B cell (primary cell): ENCODE results near the gene ADAMTS19. TPM values are rescaled to one million over a fixed set of nuclear protein-coding genes. Genes with fewer than 3 reads are reported as not detected.

Source experiments
- ATAC-seq: fragments of 200-7000 bp; cut with Tn5 transposase; one replicate; pipeline ENCODE4 v1.10.0; 2021; ENCODE audit warnings: low read depth, mild to moderate bottlenecking, moderate number of reproducible peaks, moderate library complexity
- CTCF ChIA-PET: fragments of 350-600 bp; sonication (Branson Sonifier 250); formaldehyde crosslinking; loops from one replicate; lab custom pipeline; 2021; ENCODE audit warnings: antibody characterized with exemption, inconsistent platforms; lab: Charles Lee
- POLR2A ChIA-PET: fragments of 350-600 bp; sonication (Branson Sonifier 250); formaldehyde crosslinking; loops from one replicate; lab custom pipeline; 2021; ENCODE audit warnings: antibody characterized with exemption; lab: Charles Lee
- DNase-seq: peaks from one replicate; pipeline ENCODE4 v3.0.0; 2013
- H2AFZ ChIP-seq: 2 replicates; pipeline ENCODE4 v1.6.1; 2012; ENCODE audit warnings: mild to moderate bottlenecking, low read depth, low read length; ENCODE audit not compliant: insufficient read depth, poor library complexity, severe bottlenecking
- H3K27ac ChIP-seq, 2 donors: 1 replicate in 1 of 2; 2 replicates in 1 of 2; pipeline ENCODE4 v1.5.1; 2012 to 2013; ENCODE audit warnings: low read length in 2 of 2, mild to moderate bottlenecking in 2 of 2, moderate library complexity in 1 of 2
- H3K27me3 ChIP-seq, 4 experiments: fragments of 200-600 bp in 1 of 4; sonication (generic) in 1 of 4; replicated peaks in 1 of 4; 1 replicate in 2 of 4; 2 replicates in 2 of 4; pipeline versions ENCODE4 v1.6.1 to v1.7.0; 2013 to 2016; ENCODE audit warnings: low read length in 3 of 4, mild to moderate bottlenecking in 2 of 4, mixed read lengths in 1 of 4, moderate library complexity in 1 of 4; ENCODE audit not compliant: insufficient read depth in 4 of 4, control insufficient read depth in 3 of 4; ENCODE audit errors: control extremely low read depth in 1 of 4
- H3K36me3 ChIP-seq, 2 experiments: replicated peaks in 1 of 2; 1 replicate in 1 of 2; 2 replicates in 1 of 2; pipeline versions ENCODE4 v1.6.1 to v1.7.1; 2013; ENCODE audit warnings: low read length in 1 of 2; ENCODE audit not compliant: insufficient read depth in 2 of 2, control insufficient read depth in 1 of 2; ENCODE audit errors: control extremely low read depth in 1 of 2, extremely low read depth in 1 of 2
- H3K4me1 ChIP-seq, 2 donors: fragments of 200-600 bp in 1 of 2; sonication (generic) in 1 of 2; 1 replicate in 1 of 2; 2 replicates in 1 of 2; pipeline versions ENCODE4 v1.5.1 to v1.6.1; 2013 to 2017; ENCODE audit warnings: low read length in 2 of 2; ENCODE audit not compliant: control insufficient read depth in 2 of 2, insufficient read depth in 2 of 2
- H3K4me2 ChIP-seq: replicated peaks from 2 replicates; pipeline ENCODE3; 2012; ENCODE audit warnings: mild to moderate bottlenecking, low read depth, low read length; ENCODE audit not compliant: poor library complexity, severe bottlenecking
- H3K4me3 ChIP-seq, 5 experiments: fragments of 200-600 bp in 1 of 5; sonication (generic) in 1 of 5; 1 replicate in 3 of 5; 2 replicates in 2 of 5; pipeline versions ENCODE4 v1.5.1 to v1.7.0; 2011 to 2016; ENCODE audit warnings: low read length in 4 of 5, mild to moderate bottlenecking in 4 of 5, low read depth in 2 of 5, control low read depth in 1 of 5, moderate library complexity in 1 of 5; ENCODE audit not compliant: insufficient read depth in 1 of 5; ENCODE audit errors: control extremely low read depth in 1 of 5, extremely low read depth in 1 of 5
- H3K79me2 ChIP-seq: fragments of 200-600 bp; sonication (generic); one replicate; pipeline ENCODE4 v1.6.0; 2016; ENCODE audit warnings: low read length; ENCODE audit not compliant: control insufficient read depth, insufficient read depth
- H3K9ac ChIP-seq: fragments of 200-600 bp; sonication (generic); 2 replicates; pipeline ENCODE4 v1.6.1; 2017; ENCODE audit warnings: mild to moderate bottlenecking, low read length, moderate library complexity
- H3K9me3 ChIP-seq, 3 donors: one replicate each; pipeline versions ENCODE4 v1.6.1 to v1.7.1; 2013; ENCODE audit warnings: low read length in 2 of 3; ENCODE audit not compliant: control insufficient read depth in 2 of 3, insufficient read depth in 1 of 3; ENCODE audit errors: control extremely low read depth in 1 of 3
- H4K20me1 ChIP-seq: 2 replicates; pipeline ENCODE4 v1.6.0; 2012; ENCODE audit warnings: mild to moderate bottlenecking, low read length; ENCODE audit not compliant: insufficient read depth, control insufficient read depth, poor library complexity, severe bottlenecking
- H3K27ac Mint-ChIP-seq: one replicate; pipeline ENCODE4 v1.8.0; 2021; ENCODE audit warnings: mixed read lengths
- H3K27me3 Mint-ChIP-seq: one replicate; pipeline ENCODE4 v1.8.0; 2021; ENCODE audit warnings: mixed read lengths
- H3K4me1 Mint-ChIP-seq: one replicate; pipeline ENCODE4 v1.8.0; 2021; ENCODE audit warnings: mixed read lengths
- H3K4me3 Mint-ChIP-seq: one replicate; pipeline ENCODE4 v1.8.0; 2021; ENCODE audit warnings: mixed read lengths
- H3K9me3 Mint-ChIP-seq: one replicate; pipeline ENCODE4 v1.8.0; 2022; ENCODE audit warnings: mixed read lengths; ENCODE audit not compliant: insufficient read depth
- EZH2 ChIP-seq: IDR thresholded peaks from 2 replicates; pipeline ENCODE4 v1.6.1; 2012; ENCODE audit warnings: borderline replicate concordance, low read depth, mild to moderate bottlenecking, moderate library complexity, low read length; ENCODE audit not compliant: insufficient read depth, poor library complexity, severe bottlenecking
- WGBS: methylation state at CpG from one replicate; pipeline ENCODE4 v1.1.5; 2013; ENCODE audit warnings: missing lambda C conversion rate; ENCODE audit not compliant: insufficient coverage; 5-methylcytosine and 5-hydroxymethylcytosine counted together
- intact Hi-C: fragments of 100-400 bp; cut with micrococcal nuclease; formaldehyde crosslinking; loops from one replicate; pipeline ENCODE4 v1.10.0; 2022
- polyA plus RNA-seq: library from polyadenylated mRNA; depleted of rRNA; stranded (reverse); fragments of >200 nt; gene quantifications from 2 replicates; pipeline ENCODE4 v1.2.3, GENCODE V29; 2012
- total RNA-seq, 2 donors: library from RNA; stranded (reverse); fragments of 120-200 nt in 1 of 2; gene quantifications; 1 replicate in 1 of 2; 2 replicates in 1 of 2; pipeline versions ENCODE4 v1.2.3 to v1.2.4, GENCODE V29; 2013 to 2022
- TF ChIP-seq, protein P1 (sequence below): fragments of 200-600 bp; IDR thresholded peaks from one replicate; pipeline ENCODE4 v1.8.0; 2022; ENCODE audit warnings: antibody characterized with exemption, mild to moderate bottlenecking

ADAMTS19 gene
- total and polyA plus RNA-seq, 2 donors (not counting 1 experiment from before 2014, with no cell fraction given), result not detected

GRCh38 chr5:129656952-129657351 is 196.9 kb downstream of the ADAMTS19 start:
- no peaks in the 10 kb centered on the region for H3K4me1 Mint-ChIP-seq
- no peak overlapping the region for H3K4me2 ChIP-seq
- no peak overlapping the region for H3K9ac ChIP-seq
- TF ChIP-seq, protein P1, sequence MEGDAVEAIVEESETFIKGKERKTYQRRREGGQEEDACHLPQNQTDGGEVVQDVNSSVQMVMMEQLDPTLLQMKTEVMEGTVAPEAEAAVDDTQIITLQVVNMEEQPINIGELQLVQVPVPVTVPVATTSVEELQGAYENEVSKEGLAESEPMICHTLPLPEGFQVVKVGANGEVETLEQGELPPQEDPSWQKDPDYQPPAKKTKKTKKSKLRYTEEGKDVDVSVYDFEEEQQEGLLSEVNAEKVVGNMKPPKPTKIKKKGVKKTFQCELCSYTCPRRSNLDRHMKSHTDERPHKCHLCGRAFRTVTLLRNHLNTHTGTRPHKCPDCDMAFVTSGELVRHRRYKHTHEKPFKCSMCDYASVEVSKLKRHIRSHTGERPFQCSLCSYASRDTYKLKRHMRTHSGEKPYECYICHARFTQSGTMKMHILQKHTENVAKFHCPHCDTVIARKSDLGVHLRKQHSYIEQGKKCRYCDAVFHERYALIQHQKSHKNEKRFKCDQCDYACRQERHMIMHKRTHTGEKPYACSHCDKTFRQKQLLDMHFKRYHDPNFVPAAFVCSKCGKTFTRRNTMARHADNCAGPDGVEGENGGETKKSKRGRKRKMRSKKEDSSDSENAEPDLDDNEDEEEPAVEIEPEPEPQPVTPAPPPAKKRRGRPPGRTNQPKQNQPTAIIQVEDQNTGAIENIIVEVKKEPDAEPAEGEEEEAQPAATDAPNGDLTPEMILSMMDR, result no peak
- TF ChIP-seq EZH2, result no peak
- POLR2A ChIA-PET, result no interaction called here
- DNase-seq (no peak), ATAC-seq (no peak)
- H3K4me3 ChIP-seq, result no peak overlapping the region
- H3K27ac ChIP-seq, result no peak overlapping the region
- H3K27ac Mint-ChIP-seq, result no peak overlapping the region
- H4K20me1 ChIP-seq, result no peaks in the 10 kb centered on the region
- no peaks in the 10 kb centered on the region for H3K4me1 ChIP-seq
- H3K36me3 ChIP-seq, result no peaks in the 10 kb centered on the region
- H2AFZ ChIP-seq, result no peak overlapping the region
- no peaks in the 10 kb centered on the region for H3K9me3 Mint-ChIP-seq
- no CpG with 5 or more reads among the region's 2 CpGs for WGBS
- H3K79me2 ChIP-seq, result no peaks in the 10 kb centered on the region
- H3K27me3 Mint-ChIP-seq, result no peaks in the 10 kb centered on the region
- intact Hi-C loops, result no loop called here
- H3K4me3 Mint-ChIP-seq, result no peak overlapping the region
- H3K9me3 ChIP-seq, result no peaks in the 10 kb centered on the region
- H3K27me3 ChIP-seq, result no peaks in the 10 kb centered on the region
- CTCF ChIA-PET, result no interaction called here

DNA sequence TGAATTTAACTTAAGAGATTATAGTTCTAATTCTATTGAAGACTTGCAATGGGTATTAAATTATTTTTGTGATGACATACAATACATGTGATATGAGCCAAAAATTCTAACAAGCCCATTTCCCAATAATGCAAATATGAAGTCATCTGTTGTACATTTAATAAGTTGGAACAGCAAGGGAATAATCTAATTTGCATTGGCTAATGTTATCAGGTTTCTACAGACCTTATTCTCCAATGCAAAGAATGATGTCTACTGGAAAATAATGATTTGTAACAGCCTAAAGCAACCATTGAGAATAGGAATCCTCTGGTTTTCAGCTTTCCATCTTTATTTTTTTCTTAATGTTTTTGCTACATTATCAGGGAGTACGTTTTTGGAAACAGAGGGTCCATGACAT is 198.7 kb downstream of the ADAMTS19 start:
- intact Hi-C loops, result no loop called here
- ChIA-PET POLR2A (no interaction called here), CTCF (no interaction called here)
- no peak for ATAC-seq
- Mint-ChIP-seq H3K27ac (no peak overlapping the region), H3K27me3 (no peaks in the 10 kb centered on the region), H3K4me1 (no peaks in the 10 kb centered on the region), H3K9me3 (no peaks in the 10 kb centered on the region), H3K4me3 (no peak overlapping the region)
- Histone ChIP-seq H4K20me1 (no peaks in the 10 kb centered on the region), H3K27me3 (no peaks in the 10 kb centered on the region), H3K79me2 (no peaks in the 10 kb centered on the region), H3K4me2 (no peak overlapping the region), H3K27ac (no peak overlapping the region), H3K4me1 (no peaks in the 10 kb centered on the region), H3K4me3 (no peak overlapping the region), H2AFZ (no peak overlapping the region), H3K36me3 (no peaks in the 10 kb centered on the region), H3K9ac (no peak overlapping the region), H3K9me3 (no peaks in the 10 kb centered on the region)
- no peak for DNase-seq
- WGBS, result no CpG with 5 or more reads among the region's 1 CpG
- TF ChIP-seq EZH2, result no peak
- TF ChIP-seq, protein P1, result no peak
